SK-N-SH (cell line): ENCODE results near the gene IL17D. TPM values are rescaled to one million over a fixed set of nuclear protein-coding genes. Genes with fewer than 3 reads are reported as not detected.

Experiments
- CTCF ChIA-PET: fragments of 300-600, 350-600 bp; formaldehyde crosslinking; extraction: SDS; loops from one replicate; lab custom pipeline; 2021; lab: Yijun Ruan, JAX
- POLR2A ChIA-PET: fragments of 350-600 bp; sonication (Branson Sonifier 250); formaldehyde crosslinking; extraction: SDS; loops from one replicate; lab custom pipeline; 2020; ENCODE audit warnings: antibody characterized with exemption, inconsistent platforms; lab: Yijun Ruan, JAX
- DNase-seq: peaks from one replicate; pipeline ENCODE4 v3.0.0; 2012
- H2AFZ ChIP-seq: fragments of 200-600 bp; sonication (generic); 2 replicates; pipeline ENCODE4 v1.8.1; 2016; ENCODE audit warnings: antibody characterized with exemption, mild to moderate bottlenecking, low read depth
- H3F3A ChIP-seq: fragments of 200-600 bp; sonication (generic); replicated peaks from 2 replicates; pipeline ENCODE3; 2016; ENCODE audit warnings: antibody characterized with exemption, mild to moderate bottlenecking; ENCODE audit not compliant: insufficient read depth
- H3K27ac ChIP-seq, 2 experiments: fragments of 200-500 bp in 1 of 2; fragments of 200-600 bp in 1 of 2; sonication (Bioruptor generic) in 1 of 2; sonication (generic), shearing (Covaris generic) in 1 of 2; 2 replicates each; pipeline versions ENCODE4 v1.5.1 to v1.6.1; 2014 to 2016; ENCODE audit warnings: low read depth in 2 of 2, inconsistent platforms in 1 of 2, low read length in 1 of 2, mild to moderate bottlenecking in 1 of 2, mixed read lengths in 1 of 2
- H3K27me3 ChIP-seq: fragments of 200-600 bp; sonication (generic), shearing (Covaris generic); 2 replicates; pipeline ENCODE4 v1.6.1; 2016; ENCODE audit warnings: mixed run types; ENCODE audit not compliant: insufficient read depth
- H3K36me3 ChIP-seq, 2 experiments: fragments of 200-500 bp in 1 of 2; fragments of 200-600 bp in 1 of 2; sonication (Bioruptor generic) in 1 of 2; sonication (generic) in 1 of 2; replicated peaks in 1 of 2; 2 replicates each; pipeline versions ENCODE3 to v1.5.1; 2014 to 2016; ENCODE audit warnings: low read length in 1 of 2, mild to moderate bottlenecking in 1 of 2; ENCODE audit not compliant: insufficient read depth in 2 of 2, control insufficient read depth in 1 of 2
- H3K4me1 ChIP-seq, 2 experiments: fragments of 200-500 bp in 1 of 2; fragments of 200-600 bp in 1 of 2; sonication (Bioruptor generic) in 1 of 2; sonication (generic), shearing (Covaris generic) in 1 of 2; 2 replicates each; pipeline versions ENCODE4 v1.5.1 to v1.6.1; 2014 to 2016; ENCODE audit warnings: low read depth in 1 of 2, low read length in 1 of 2, mixed run types in 1 of 2; ENCODE audit not compliant: insufficient read depth in 2 of 2, control insufficient read depth in 1 of 2
- H3K4me2 ChIP-seq: fragments of 200-600 bp; sonication (generic), shearing (Covaris generic); 2 replicates; pipeline ENCODE4 v1.6.1; 2017; ENCODE audit warnings: mixed run types
- H3K4me3 ChIP-seq, 2 experiments: fragments of 200-500 bp in 1 of 2; fragments of 200-600 bp in 1 of 2; sonication (Bioruptor generic) in 1 of 2; sonication (generic), shearing (Covaris generic) in 1 of 2; 2 replicates each; pipeline versions ENCODE4 v1.5.1 to v1.8.1; 2014 to 2016; ENCODE audit warnings: low read depth in 2 of 2, inconsistent platforms in 1 of 2, low read length in 1 of 2, mild to moderate bottlenecking in 1 of 2, mixed read lengths in 1 of 2, moderate library complexity in 1 of 2
- H3K79me2 ChIP-seq: fragments of 200-600 bp; sonication (generic); 2 replicates; pipeline ENCODE4 v1.8.1; 2017; ENCODE audit warnings: mild to moderate bottlenecking; ENCODE audit not compliant: insufficient read depth
- H3K9ac ChIP-seq: fragments of 200-600 bp; sonication (generic); 2 replicates; pipeline ENCODE4 v1.6.1; 2017; ENCODE audit warnings: mixed run types
- H3K9me2 ChIP-seq: fragments of 200-600 bp; sonication (generic); 2 replicates; pipeline ENCODE4 v1.6.1; 2017; ENCODE audit warnings: mixed run types
- H3K9me3 ChIP-seq: fragments of 200-600 bp; sonication (generic); 2 replicates; pipeline ENCODE4 v1.6.1; 2017; ENCODE audit warnings: mixed run types, mild to moderate bottlenecking, moderate library complexity
- H4K20me1 ChIP-seq: fragments of 200-600 bp; sonication (generic); 2 replicates; pipeline ENCODE4 v1.6.1; 2017; ENCODE audit warnings: mild to moderate bottlenecking, mixed run types; ENCODE audit not compliant: insufficient read depth
- CTCF ChIP-seq: fragments of 200-600 bp; sonication (generic); IDR thresholded peaks from 2 replicates; pipeline ENCODE4 v1.6.1; 2017; ENCODE audit warnings: antibody characterized with exemption, mild to moderate bottlenecking, moderate library complexity
- ELF1 ChIP-seq: IDR thresholded peaks from 2 replicates; pipeline ENCODE4 v1.4.0; 2012
- EP300 ChIP-seq, 2 experiments: IDR thresholded peaks; 2 replicates each; pipeline versions ENCODE4 v1.4.0 to v1.6.1; 2012; ENCODE audit warnings: borderline replicate concordance in 1 of 2, low read depth in 1 of 2, low read length in 1 of 2
- FOSL2 ChIP-seq: IDR thresholded peaks from 2 replicates; pipeline ENCODE4 v1.4.0; 2012; ENCODE audit warnings: low read depth, mild to moderate bottlenecking, moderate library complexity, borderline replicate concordance
- GATA2 ChIP-seq: sonication (generic); formaldehyde crosslinking; IDR thresholded peaks from 2 replicates; pipeline ENCODE4 v1.5.0; 2020; ENCODE audit warnings: mild to moderate bottlenecking, missing genetic modification reagents
- MEF2A ChIP-seq: IDR thresholded peaks from 2 replicates; pipeline ENCODE4 v1.4.0; 2012; ENCODE audit warnings: low read depth, borderline replicate concordance
- MXI1 ChIP-seq: IDR thresholded peaks from 2 replicates; pipeline ENCODE4 v1.6.1; 2012; ENCODE audit warnings: mild to moderate bottlenecking, low read depth, low read length, improper control_type of control experiment
- NRF1 ChIP-seq: IDR thresholded peaks from 2 replicates; pipeline ENCODE4 v1.6.1; 2012; ENCODE audit warnings: low read depth, mild to moderate bottlenecking, low read length
- PBX3 ChIP-seq: IDR thresholded peaks from 2 replicates; pipeline ENCODE4; 2012
- POLR2AphosphoS5 ChIP-seq: IDR thresholded peaks from 2 replicates; pipeline ENCODE4 v1.6.1; 2012; ENCODE audit warnings: low read depth, low read length
- RAD21 ChIP-seq: IDR thresholded peaks from 2 replicates; pipeline ENCODE4 v1.6.1; 2012; ENCODE audit warnings: mild to moderate bottlenecking, low read length
- REST ChIP-seq: IDR thresholded peaks from 2 replicates; pipeline ENCODE4 v1.6.1; 2012; ENCODE audit warnings: mild to moderate bottlenecking, low read depth, low read length, moderate library complexity
- RFX5 ChIP-seq: IDR thresholded peaks from 2 replicates; pipeline ENCODE4 v1.6.1; 2012; ENCODE audit warnings: mild to moderate bottlenecking, improper control_type of control experiment, low read length
- RXRA ChIP-seq: IDR thresholded peaks from 2 replicates; pipeline ENCODE4 v1.4.0; 2012; ENCODE audit warnings: low read depth, mild to moderate bottlenecking, borderline replicate concordance
- SIN3A ChIP-seq: IDR thresholded peaks from 2 replicates; pipeline ENCODE4 v1.6.1; 2012; ENCODE audit warnings: low read depth, mild to moderate bottlenecking, low read length, moderate library complexity, borderline replicate concordance
- SMC3 ChIP-seq: IDR thresholded peaks from 2 replicates; pipeline ENCODE4 v1.6.1; 2012; ENCODE audit warnings: low read depth, low read length, improper control_type of control experiment
- TCF12 ChIP-seq: IDR thresholded peaks from 2 replicates; pipeline ENCODE4 v1.4.0; 2012
- USF1 ChIP-seq: IDR thresholded peaks from 2 replicates; pipeline ENCODE4 v1.4.0; 2012; ENCODE audit warnings: low read depth, borderline replicate concordance
- YY1 ChIP-seq: IDR thresholded peaks from 2 replicates; pipeline ENCODE4 v1.4.0; 2012; ENCODE audit warnings: low read depth, mild to moderate bottlenecking
- WGBS: methylation state at CpG from one replicate; pipeline ENCODE4 v1.1.6; 2017; ENCODE audit warnings: low lambda C conversion rate; 5-methylcytosine and 5-hydroxymethylcytosine counted together
- polyA plus RNA-seq, 3 experiments: library from polyadenylated mRNA; depleted of rRNA; stranded (reverse); fragments of >200 nt; gene quantifications; 2 replicates each; pipeline ENCODE4 v1.2.3, GENCODE V29; 2012

IL17D gene
- polyA plus RNA-seq, 1 of the 3 experiments (the other 2 are of a cell fraction) = 2.3 TPM

- TF ChIP-seq PBX3 (peak; percentile 73), TCF12 (peak; percentile 87), FOSL2 (peak; percentile 31; the same call in 1 of the 2 replicates), RXRA (no peak; the same call in 1 of the 2 replicates), EP300 (IDR thresholded peaks at IDR 0.05; ENCODE audit: borderline replicate concordance in 1 of 2, low read depth in 1 of 2, low read length in 1 of 2) (peak in 1 of 2 experiments; percentile 31; a peak in 1 of 4 replicates), POLR2AphosphoS5 (peak; percentile 48; the same call in 1 of the 2 replicates)
- no peak overlapping the region for H2AFZ ChIP-seq
- H3K4me1 ChIP-seq = peaks cover 0 to 20% of the 10 kb centered on the region in 2 experiments; a peak in 3 of 4 replicates
- H3K27ac ChIP-seq = peak overlapping the region; percentile 17 to 86; a peak in 3 of 4 replicates
- H3K9ac ChIP-seq = peak overlapping the region; percentile 46; the same call in 1 of the 2 replicates
- H3K79me2 ChIP-seq = no peaks in the 10 kb centered on the region
- H4K20me1 ChIP-seq = no peaks in the 10 kb centered on the region
- H3K9me2 ChIP-seq = no peaks in the 10 kb centered on the region
- 59% methylated on average over 6 of the region's 9 CpGs for WGBS
- peaks cover 21% of the 10 kb centered on the region for H3F3A ChIP-seq
- DNase-seq = no peak
- no peaks in the 10 kb centered on the region for H3K27me3 ChIP-seq
- peak overlapping the region; percentile 59; the same call in 1 of the 2 replicates for H3K4me2 ChIP-seq
- H3K9me3 ChIP-seq = no peaks in the 10 kb centered on the region
- ChIA-PET CTCF (interaction anchor here (0.8 to 7.3 kb wide), 10 partner anchors 11 to 220 kb away, joined by 3 to 76 read pairs (median 3); partner anchors contain the start of gene IL17D), POLR2A (no interaction called here)
- no peak overlapping the region for H3K4me3 ChIP-seq
- H3K36me3 ChIP-seq = no peaks in the 10 kb centered on the region
Measured at GRCh38 chr13:20714563-20715329, 11.2 kb downstream of the IL17D start.

- POLR2A ChIA-PET = no interaction called here
- CTCF ChIA-PET = interaction anchor here (0.8 to 7.3 kb wide), 8 partner anchors 11 to 221 kb away, joined by 3 to 76 read pairs (median 3); partner anchors contain the start of gene IL17D
- H3K4me3 ChIP-seq = no peak overlapping the region
- no peaks in the 10 kb centered on the region for H3K9me2 ChIP-seq
- H3K9me3 ChIP-seq = no peaks in the 10 kb centered on the region
- no peaks in the 10 kb centered on the region for H3K36me3 ChIP-seq
- H3K9ac ChIP-seq = no peak overlapping the region
- no peak for DNase-seq
- H2AFZ ChIP-seq = no peak overlapping the region
- peaks cover 0 to 18% of the 10 kb centered on the region in 2 experiments; a peak in 3 of 4 replicates for H3K4me1 ChIP-seq
- H3K4me2 ChIP-seq = peak overlapping the region; percentile 59; the same call in 1 of the 2 replicates
- 93% methylated on average over 6 of the region's 6 CpGs for WGBS
- no peaks in the 10 kb centered on the region for H3K79me2 ChIP-seq
- peak overlapping the region in 1 of 2 experiments; percentile 86; a peak in 2 of 4 replicates for H3K27ac ChIP-seq
- H3F3A ChIP-seq = peaks cover 21% of the 10 kb centered on the region
- no peaks in the 10 kb centered on the region for H4K20me1 ChIP-seq
- H3K27me3 ChIP-seq = no peaks in the 10 kb centered on the region
- TF ChIP-seq CTCF (no peak), RFX5 (no peak), NRF1 (no peak), MEF2A (no peak), REST (no peak), MXI1 (no peak), RAD21 (no peak), ELF1 (no peak), SIN3A (no peak), USF1 (no peak), GATA2 (CRISPR knock-in tag) (no peak), RXRA (no peak), YY1 (no peak), SMC3 (no peak)
Measured at GRCh38 chr13:20715330-20715712, 11.8 kb downstream of the IL17D start.
